GM12872 (cell line): Measurements from ENCODE around the gene BCKDHA.
A peak's percentile ranks its signal among the peaks of the same experiment; 100 is the strongest.

Experiments used
- TF ChIP-seq, protein P1 (sequence below): IDR thresholded peaks from 3 replicates; pipeline ENCODE4 v1.5.1; 2011; ENCODE audit warnings: low read depth, mild to moderate bottlenecking, low read length, moderate library complexity; ENCODE audit not compliant: insufficient read depth

The BCKDHA gene

GRCh38 chr19:41397086-41398049 is at the start of gene BCKDHA, which contains the start of gene EXOSC5:
Gene BCKDHA (plus strand): TSS chr19:41397818. CDS start chr19:41397828, 10 bp downstream.
Gene EXOSC5 (minus strand): TSS chr19:41397359. CDS start chr19:41397328, 31 bp downstream.
- TF ChIP-seq, protein P1, sequence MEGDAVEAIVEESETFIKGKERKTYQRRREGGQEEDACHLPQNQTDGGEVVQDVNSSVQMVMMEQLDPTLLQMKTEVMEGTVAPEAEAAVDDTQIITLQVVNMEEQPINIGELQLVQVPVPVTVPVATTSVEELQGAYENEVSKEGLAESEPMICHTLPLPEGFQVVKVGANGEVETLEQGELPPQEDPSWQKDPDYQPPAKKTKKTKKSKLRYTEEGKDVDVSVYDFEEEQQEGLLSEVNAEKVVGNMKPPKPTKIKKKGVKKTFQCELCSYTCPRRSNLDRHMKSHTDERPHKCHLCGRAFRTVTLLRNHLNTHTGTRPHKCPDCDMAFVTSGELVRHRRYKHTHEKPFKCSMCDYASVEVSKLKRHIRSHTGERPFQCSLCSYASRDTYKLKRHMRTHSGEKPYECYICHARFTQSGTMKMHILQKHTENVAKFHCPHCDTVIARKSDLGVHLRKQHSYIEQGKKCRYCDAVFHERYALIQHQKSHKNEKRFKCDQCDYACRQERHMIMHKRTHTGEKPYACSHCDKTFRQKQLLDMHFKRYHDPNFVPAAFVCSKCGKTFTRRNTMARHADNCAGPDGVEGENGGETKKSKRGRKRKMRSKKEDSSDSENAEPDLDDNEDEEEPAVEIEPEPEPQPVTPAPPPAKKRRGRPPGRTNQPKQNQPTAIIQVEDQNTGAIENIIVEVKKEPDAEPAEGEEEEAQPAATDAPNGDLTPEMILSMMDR, result no peak

GRCh38 chr19:41350735-41351338 is 46.8 kb upstream of the BCKDHA start:
- TF ChIP-seq, protein P1, result no peak

DNA sequence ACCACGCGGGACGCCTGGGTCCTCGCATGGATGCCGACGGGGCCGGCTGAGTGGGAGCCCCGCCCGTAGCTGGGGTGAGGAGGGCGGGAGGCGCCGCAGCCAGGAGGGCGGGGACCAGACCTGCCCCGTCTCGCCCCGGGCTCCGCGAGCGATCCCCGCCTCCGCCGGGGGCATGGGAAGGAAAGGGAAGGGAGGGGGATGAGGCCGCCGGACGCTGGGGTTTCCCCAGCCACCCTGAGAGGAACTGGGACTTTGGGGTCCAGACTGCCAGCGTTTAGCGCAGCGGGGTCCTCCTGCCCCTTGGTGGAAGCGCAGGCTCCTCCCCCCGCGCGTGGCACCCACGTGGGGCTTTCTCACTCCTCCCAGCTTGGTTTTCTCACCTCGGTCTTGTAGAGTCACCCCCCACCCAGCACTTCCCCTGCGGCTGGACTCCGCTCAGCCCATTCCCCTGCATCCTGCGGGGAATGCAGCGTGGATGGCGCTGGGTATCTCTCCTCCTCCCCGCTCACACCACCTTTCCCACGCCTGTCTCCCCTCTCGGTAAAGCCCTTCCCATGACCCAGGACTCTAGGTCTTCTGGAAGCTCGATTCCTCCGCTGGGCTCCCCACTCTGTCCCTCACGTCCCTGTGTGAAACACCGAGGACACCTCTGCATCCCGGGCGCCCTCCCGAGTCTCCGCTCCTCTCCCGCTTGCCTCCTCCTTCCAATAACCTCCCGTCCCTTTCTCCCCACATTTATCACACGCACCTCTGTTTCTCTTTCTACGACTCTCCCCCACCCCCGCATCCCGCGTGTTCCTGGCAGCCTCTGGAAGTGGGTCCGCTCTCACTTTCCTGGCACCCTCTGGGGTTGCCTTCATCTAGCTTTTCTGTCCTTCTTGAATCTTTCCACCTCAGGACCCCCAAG is 46.0 kb upstream of the BCKDHA start:
- TF ChIP-seq, protein P1, result no peak

DNA sequence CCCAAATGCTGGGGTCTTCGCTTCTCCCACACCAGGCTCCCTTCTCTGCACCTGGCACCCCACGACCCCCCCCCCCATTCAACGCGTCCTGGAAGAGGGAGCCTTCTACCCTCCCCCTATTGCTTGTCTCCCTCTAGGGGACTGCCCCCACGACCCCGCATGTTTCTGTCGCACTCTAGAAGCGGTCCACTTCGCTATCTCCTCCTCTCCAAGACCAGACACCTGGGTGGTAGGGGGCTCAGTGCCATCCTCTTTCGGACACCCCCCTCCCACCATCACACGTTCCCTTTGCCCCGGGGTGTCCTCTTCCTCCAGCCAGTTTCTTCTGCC is 45.4 kb upstream of the BCKDHA start:
- TF ChIP-seq, protein P1, result no peak

- TF ChIP-seq, protein P1, result peak; percentile 83
Observed at GRCh38 chr19:41352609-41353465, 44.8 kb upstream of the BCKDHA start.

GRCh38 chr19:41353466-41354342 is 43.9 kb upstream of the BCKDHA start, which contains the start of gene TGFB1:
Gene TGFB1 (minus strand): TSS chr19:41353922. CDS start chr19:41353044, 878 bp downstream.
- TF ChIP-seq, protein P1, result peak; percentile 85
